Right cardiac atrium (tissue), 5 donors: ENCODE data around the gene BMS1. TPM values are rescaled to one million over a fixed set of nuclear protein-coding genes. Genes with fewer than 3 reads are reported as not detected.
A peak's percentile ranks its signal among the peaks of the same experiment; 100 is the strongest.
"Not testable (repeated sequence)": the region's sequence is repeated elsewhere in the genome, so short reads cannot be mapped to it uniquely, and the experiment has no call there.

Source experiments
- ATAC-seq, 2 donors: fragments of 200-7000 bp; cut with Tn5 transposase; one replicate each; pipeline versions ENCODE4 v1.8.0 to v1.9.1; 2020; ENCODE audit warnings: moderate library complexity in 2 of 2, mild to moderate bottlenecking in 1 of 2
- DNase-seq, 3 donors: peaks; one replicate each; pipeline ENCODE4 v3.0.0-alpha.2; 2020
- H3K27ac ChIP-seq: one replicate; pipeline ENCODE4 v1.5.1; 2013; ENCODE audit warnings: mild to moderate bottlenecking, low read length, control low read depth, moderate library complexity
- H3K27me3 ChIP-seq: one replicate; pipeline ENCODE4 v1.6.1; 2013; ENCODE audit not compliant: control insufficient read depth, insufficient read depth
- H3K4me1 ChIP-seq: one replicate; pipeline ENCODE4 v1.6.1; 2013; ENCODE audit warnings: low read length; ENCODE audit not compliant: control insufficient read depth, insufficient read depth
- H3K4me3 ChIP-seq: one replicate; pipeline ENCODE4 v1.5.1; 2013; ENCODE audit warnings: low read length, control low read depth
- H3K9me3 ChIP-seq: one replicate; pipeline ENCODE4 v1.6.1; 2013; ENCODE audit warnings: low read length; ENCODE audit not compliant: control insufficient read depth
- WGBS: extraction: QIAGEN DNeasy Blood & Tissue Kit; methylation state at CpG from one replicate; pipeline ENCODE4 v1.1.7; 2013; 5-methylcytosine and 5-hydroxymethylcytosine counted together
- intact Hi-C, 4 donors: fragments of 100-400 bp; cut with DNase I; formaldehyde crosslinking; loops; one replicate each; pipeline versions ENCODE4 v1.11.0 to v1.14.0; 2022 to 2023
- long read RNA-seq, 4 donors: library from polyadenylated mRNA; unstranded; transcript quantifications; one replicate each; pipeline ENCODE4 v2.0.0, GENCODE V29; 2020 to 2021
- polyA plus RNA-seq: library from polyadenylated mRNA; stranded (reverse); fragments of 200-250 nt; gene quantifications from one replicate; pipeline ENCODE4 v1.2.3, GENCODE V29; 2013
- total RNA-seq, 4 donors: library from RNA; stranded (reverse); fragmentation: NEBNext Ultra II Directional; extraction: Animal tissue kit (Norgen Biotek cat#: 25700); gene quantifications; one replicate each; pipeline ENCODE4 v1.2.1, GENCODE V29; 2021
- donor health status: healthy with polysubstance abuse.
- donor health status: DM: no; HTN: yes; CAD: no.
- donor health status: DM: no; HTN: no; CAD: no.
- donor health status: DM: no; HTN: yes; CAD: no; lungs with severe emphysema.
- donor health status: DM: yes; HTN: yes; CAD: no.

Gene BMS1
- 10 to 100 TPM; 10.6 to 13.1 (median 12.1) TPM for total RNA-seq
- polyA plus RNA-seq = 6.8 TPM
- long read RNA-seq, donor 1, full-length matches to known transcripts = 18 of 47 reads
- long read RNA-seq, donor 1, partial matches to known transcripts = 18 of 47 reads
- long read RNA-seq, donor 1, other reads (novel, unspliced or antisense) = 11 of 47 reads
- long read RNA-seq, donor 2, full-length matches to known transcripts = 12 of 15 reads
- long read RNA-seq, donor 2, partial matches to known transcripts = 0 of 15 reads
- long read RNA-seq, donor 2, other reads (novel, unspliced or antisense) = 3 of 15 reads
- long read RNA-seq, donor 3, full-length matches to known transcripts = 16 of 154 reads
- long read RNA-seq, donor 3, partial matches to known transcripts = 115 of 154 reads
- long read RNA-seq, donor 3, other reads (novel, unspliced or antisense) = 23 of 154 reads
- long read RNA-seq, donor 4, full-length matches to known transcripts = 10 of 10 reads
- long read RNA-seq, donor 4, partial matches to known transcripts = 0 of 10 reads
- long read RNA-seq, donor 4, other reads (novel, unspliced or antisense) = 0 of 10 reads

GRCh38 chr10:42782446-42783180, at the start of gene BMS1:
Gene BMS1 (plus strand): TSS chr10:42782795. CDS start chr10:42784395, 1,600 bp downstream.
- no peaks in the 10 kb centered on the region for H3K4me1 ChIP-seq
- WGBS = under 1% methylated on average over 60 of the region's 60 CpGs
- no peaks in the 10 kb centered on the region for H3K27me3 ChIP-seq
- DNase-seq = peak; percentile 89 to 94 (median 94)
- peak within 1 kb of the TSS; percentile 76 for H3K27ac ChIP-seq
- peak; percentile 98 for ATAC-seq
- H3K4me3 ChIP-seq = peak within 1 kb of the TSS; percentile 72
- intact Hi-C loops = no loop called here
- no peaks in the 10 kb centered on the region for H3K9me3 ChIP-seq

GRCh38 chr10:42734536-42734935, 48.1 kb upstream of the BMS1 start:
- Histone ChIP-seq H3K4me1 (no peaks in the 10 kb centered on the region), H3K4me3 (no peak overlapping the region), H3K9me3 (no peaks in the 10 kb centered on the region), H3K27ac (no peak overlapping the region), H3K27me3 (peaks cover 2% of the 10 kb centered on the region)
- ATAC-seq = no peak
- DNase-seq = peak in 2 of 3 donors; percentile 20 to 47
- intact Hi-C loops = no loop called here
- 20% methylated on average over 1 of the region's 1 CpG for WGBS

DNA sequence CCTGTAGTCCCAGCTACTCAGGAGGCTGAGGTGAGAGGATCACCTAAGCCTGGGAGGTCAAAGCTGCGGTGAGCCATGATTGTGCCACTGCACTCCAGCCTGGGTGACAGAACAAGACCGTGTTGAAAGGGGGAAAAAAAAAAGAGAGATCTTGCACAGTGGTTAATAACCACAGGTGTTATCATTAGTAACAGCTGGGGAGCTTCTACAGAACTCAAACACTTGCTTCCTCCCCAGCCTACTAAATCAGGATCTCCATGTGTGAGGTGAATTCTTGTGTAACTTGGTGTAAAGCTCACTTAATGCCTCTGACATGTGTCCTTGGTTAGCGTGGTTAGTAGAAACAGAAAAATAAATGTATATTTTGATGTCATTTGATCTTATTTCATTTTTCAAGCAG, 43.9 kb upstream of the BMS1 start:
- Histone ChIP-seq H3K27ac (no peak overlapping the region), H3K9me3 (no peaks in the 10 kb centered on the region), H3K4me1 (no peaks in the 10 kb centered on the region), H3K4me3 (no peak overlapping the region), H3K27me3 (peaks cover 2% of the 10 kb centered on the region)
- intact Hi-C loops = no loop called here
- ATAC-seq = no peak
- DNase-seq = no peak
- 67% methylated on average over 3 of the region's 3 CpGs for WGBS

GRCh38 chr10:42741536-42741935, 41.1 kb upstream of the BMS1 start:
- H3K4me3 ChIP-seq = not testable (repeated sequence)

DNA sequence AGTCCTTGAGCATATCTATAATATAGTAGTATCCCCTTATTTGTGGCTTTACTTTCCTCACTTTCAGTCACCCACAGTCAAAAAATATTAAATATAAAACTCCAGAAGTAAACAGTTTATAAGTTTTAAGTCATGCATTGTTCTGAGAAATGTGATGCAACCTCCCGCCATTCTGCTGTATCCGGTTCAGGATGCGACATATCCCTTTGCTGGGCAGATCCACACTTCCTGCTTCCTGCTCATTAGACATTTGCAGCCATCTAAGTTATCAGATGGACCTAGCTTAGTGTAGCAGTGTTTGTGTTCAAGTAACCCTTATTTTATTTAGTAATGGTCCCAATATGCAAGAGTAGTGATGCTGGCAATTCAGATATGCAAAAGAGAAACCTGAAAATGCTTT, 38.9 kb upstream of the BMS1 start:
- no peaks in the 10 kb centered on the region for H3K9me3 ChIP-seq
- no peak overlapping the region for H3K4me3 ChIP-seq
- no peak for DNase-seq
- 63% methylated on average over 3 of the region's 3 CpGs for WGBS
- H3K4me1 ChIP-seq = no peaks in the 10 kb centered on the region
- no peaks in the 10 kb centered on the region for H3K27me3 ChIP-seq
- no peak overlapping the region for H3K27ac ChIP-seq
- intact Hi-C loops = no loop called here
- no peak for ATAC-seq

More at GRCh38 chr10:42741536-42741935, 41.1 kb upstream of the BMS1 start:
- H3K27ac ChIP-seq, intact Hi-C loops, H3K9me3 ChIP-seq, ATAC-seq, H3K4me1 ChIP-seq, H3K27me3 ChIP-seq, DNase-seq: not testable (repeated sequence)
- WGBS = 89% methylated on average over 7 of the region's 7 CpGs

DNA sequence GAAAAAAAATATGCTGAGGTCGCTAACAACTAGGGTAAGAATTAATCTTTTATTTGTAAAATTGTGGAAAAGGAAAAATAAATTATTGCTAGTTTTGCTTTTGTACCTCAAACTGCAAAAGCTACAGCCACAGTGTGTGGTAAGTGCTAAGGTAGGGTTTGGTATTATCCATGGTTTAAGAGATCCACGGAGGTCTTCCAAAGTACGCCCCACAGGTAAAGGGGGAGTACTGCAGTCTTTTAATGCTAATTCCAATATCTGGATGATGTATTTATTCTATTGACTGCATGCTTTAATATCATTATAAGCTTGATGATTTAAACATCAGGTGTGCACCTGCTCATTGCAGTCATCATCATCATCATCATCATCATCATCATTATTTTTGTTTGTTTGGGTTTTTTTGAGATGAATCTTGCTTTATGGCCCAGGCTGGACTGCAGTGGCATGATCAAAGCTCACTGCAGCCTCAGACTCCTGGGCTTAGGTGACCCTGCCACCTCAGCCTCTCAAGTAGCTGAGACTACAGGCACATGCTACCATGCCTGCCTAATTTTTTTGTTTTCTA, 38.4 kb upstream of the BMS1 start:
- intact Hi-C loops = no loop called here
- Histone ChIP-seq H3K4me3 (no peak overlapping the region), H3K27ac (no peak overlapping the region), H3K9me3 (no peaks in the 10 kb centered on the region), H3K4me1 (no peaks in the 10 kb centered on the region), H3K27me3 (no peaks in the 10 kb centered on the region)
- 62% methylated on average over 3 of the region's 3 CpGs for WGBS
- DNase-seq (no peak), ATAC-seq (no peak)

- ATAC-seq = peak; percentile 92 to 93
- intact Hi-C loops = loop anchor here in 2 of 4 donors (10.0 kb wide), 1 partner anchor 352 kb away; no protein-coding TSS in a partner anchor
- H3K27ac ChIP-seq = no peak overlapping the region
These were observed 29.5 kb upstream of the BMS1 start for GRCh38 chr10:42753126-42753506.

DNA sequence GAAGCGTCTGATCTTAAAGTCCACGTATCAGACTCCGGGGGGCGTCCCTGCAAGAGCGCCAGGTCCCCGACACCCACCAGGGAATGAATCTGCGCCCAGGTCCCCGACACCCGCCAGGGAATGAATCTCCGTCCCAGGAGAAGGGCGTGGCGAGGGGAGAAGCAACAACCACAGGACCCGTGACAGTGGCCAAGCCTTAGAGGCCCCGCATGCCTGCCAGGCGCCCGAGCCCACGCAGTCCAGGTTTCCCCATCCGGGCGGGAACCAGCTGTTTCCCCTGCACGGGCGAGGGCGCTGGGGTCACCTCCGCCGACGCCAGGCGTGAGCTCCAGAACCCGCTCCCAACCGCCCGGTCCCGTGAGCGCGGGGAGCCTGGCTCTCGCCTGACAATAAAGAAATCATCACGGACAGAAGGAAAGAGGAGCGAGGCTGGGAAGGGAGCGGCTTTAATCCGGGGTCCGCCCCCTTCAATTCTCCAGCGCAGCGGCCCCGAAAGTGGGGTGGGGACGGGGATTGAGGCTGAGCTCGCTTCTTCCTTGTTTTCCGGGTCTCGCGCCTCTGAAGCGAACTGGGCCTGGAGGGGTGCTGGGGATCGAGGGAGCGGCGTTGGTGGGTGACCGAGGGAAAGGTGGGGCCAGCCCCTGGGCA, 29.0 kb upstream of the BMS1 start:
- H3K27me3 ChIP-seq = no peaks in the 10 kb centered on the region
- under 1% methylated on average over 51 of the region's 51 CpGs for WGBS
- H3K9me3 ChIP-seq = no peaks in the 10 kb centered on the region
- intact Hi-C loops = loop anchor here in 2 of 4 donors (10.0 kb wide), 1 partner anchor 351 kb away; no protein-coding TSS in a partner anchor
- H3K27ac ChIP-seq = no peak overlapping the region
- DNase-seq (peak in 2 of 3 donors; percentile 39 to 64), ATAC-seq (peak; percentile 13 to 51)
- no peaks in the 10 kb centered on the region for H3K4me1 ChIP-seq
- H3K4me3 ChIP-seq = peak overlapping the region; percentile 52

More at GRCh38 chr10:42753126-42753506, 29.5 kb upstream of the BMS1 start:
- Histone ChIP-seq H3K27me3 (no peaks in the 10 kb centered on the region), H3K4me3 (peak overlapping the region; percentile 52), H3K4me1 (no peaks in the 10 kb centered on the region), H3K9me3 (no peaks in the 10 kb centered on the region)
- under 1% methylated on average over 28 of the region's 28 CpGs for WGBS
- peak; percentile 82 to 93 (median 92) for DNase-seq

DNA sequence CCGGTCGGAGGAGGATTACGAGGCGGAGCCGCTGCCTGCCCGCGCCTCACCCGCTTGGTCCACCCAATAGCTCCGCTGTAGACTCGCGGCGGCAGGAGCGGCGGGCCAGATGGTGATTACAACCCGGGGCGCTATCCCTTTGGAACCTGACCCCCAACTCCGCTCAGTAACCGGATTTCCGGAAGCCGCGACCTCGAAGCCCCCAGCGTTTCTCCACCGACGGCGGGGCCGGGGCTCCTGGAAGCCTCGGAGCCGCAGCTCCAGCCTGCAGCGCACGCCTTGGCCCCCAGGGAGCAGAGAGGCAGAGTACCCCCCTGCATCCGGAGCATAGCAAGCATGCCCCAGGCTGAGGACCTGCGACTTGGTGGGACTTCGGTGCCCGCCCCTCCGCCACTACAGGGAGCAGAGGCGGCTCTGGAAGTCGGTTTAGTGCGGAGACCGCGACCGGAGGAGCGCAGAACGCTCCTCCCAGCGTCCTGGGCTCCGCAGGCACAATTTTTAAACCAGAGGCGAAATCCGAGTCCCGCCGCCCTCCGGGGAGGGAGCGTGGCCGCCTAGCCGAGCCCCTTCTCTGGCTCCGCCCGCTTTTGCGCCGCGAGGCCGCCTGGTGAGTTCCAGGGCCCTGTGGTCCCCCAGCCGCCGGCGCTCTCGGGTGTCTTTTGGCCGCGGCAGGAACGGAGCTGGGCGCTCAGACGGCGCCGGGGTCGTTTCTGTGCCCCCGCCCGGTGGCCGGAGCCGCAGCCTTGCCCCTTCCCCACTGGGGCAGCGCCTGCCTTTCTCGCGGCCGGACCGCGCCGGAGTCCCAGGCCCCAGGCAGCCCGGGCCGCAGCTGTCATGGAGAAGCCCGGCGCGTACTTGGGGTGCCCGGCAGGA, 28.2 kb upstream of the BMS1 start:
- no peaks in the 10 kb centered on the region for H3K9me3 ChIP-seq
- intact Hi-C loops = loop anchor here in 2 of 4 donors (10.0 kb wide), 1 partner anchor 350 kb away; no protein-coding TSS in a partner anchor
- H3K4me1 ChIP-seq = no peaks in the 10 kb centered on the region
- no peak overlapping the region for H3K27ac ChIP-seq
- 1% methylated on average over 89 of the region's 89 CpGs for WGBS
- DNase-seq = peak; percentile 64 to 84 (median 82)
- no peaks in the 10 kb centered on the region for H3K27me3 ChIP-seq
- H3K4me3 ChIP-seq = peak overlapping the region; percentile 52
- peak; percentile 70 to 78 for ATAC-seq
